Neuronal stem cell (in vitro differentiated cells): ENCODE measurements around the gene QSOX1.
A peak's percentile ranks its signal among the peaks of the same experiment; 100 is the strongest.

ENCODE experiments used
- DNase-seq: peaks from one replicate; pipeline ENCODE4 v3.0.0-alpha.2; 2013; ENCODE audit warnings: low spot score
- H2AFZ ChIP-seq: one replicate; pipeline ENCODE4 v1.6.1; 2013; ENCODE audit warnings: mild to moderate bottlenecking, low read length, inconsistent platforms
- H2AK5ac ChIP-seq: 2 replicates; pipeline ENCODE4 v1.6.1; 2013; ENCODE audit warnings: low read depth, mild to moderate bottlenecking, inconsistent platforms, low read length, moderate library complexity, mixed read lengths
- H2BK120ac ChIP-seq: 2 replicates; pipeline ENCODE4 v1.6.1; 2013; ENCODE audit warnings: low read depth, mild to moderate bottlenecking, inconsistent platforms, low read length, moderate library complexity, mixed read lengths
- H2BK12ac ChIP-seq: one replicate; pipeline ENCODE4 v1.6.1; 2013; ENCODE audit warnings: low read length, inconsistent platforms
- H2BK15ac ChIP-seq: 2 replicates; pipeline ENCODE4 v1.6.1; 2013; ENCODE audit warnings: mild to moderate bottlenecking, low read length, inconsistent platforms, mixed read lengths
- H2BK5ac ChIP-seq: one replicate; pipeline ENCODE4 v1.6.1; 2013; ENCODE audit warnings: inconsistent platforms, mild to moderate bottlenecking, low read length, moderate library complexity
- H3K14ac ChIP-seq: one replicate; pipeline ENCODE4 v1.6.1; 2013; ENCODE audit warnings: low read length, inconsistent platforms
- H3K18ac ChIP-seq: 2 replicates; pipeline ENCODE4 v1.6.1; 2013; ENCODE audit warnings: low read length, inconsistent platforms
- H3K23ac ChIP-seq: 2 replicates; pipeline ENCODE4 v1.6.1; 2013; ENCODE audit warnings: low read depth, mild to moderate bottlenecking, mixed read lengths, low read length, inconsistent platforms; ENCODE audit not compliant: poor library complexity
- H3K27ac ChIP-seq: replicated peaks from 3 replicates; pipeline ENCODE4 v1.5.1; 2013; ENCODE audit warnings: low read length, inconsistent platforms
- H3K27me3 ChIP-seq, 3 experiments: 2 replicates each; pipeline ENCODE4 v1.6.1; 2013; ENCODE audit warnings: low read length in 3 of 3, mild to moderate bottlenecking in 2 of 3, inconsistent platforms in 1 of 3, low read depth in 1 of 3, mixed read lengths in 1 of 3, moderate library complexity in 1 of 3; ENCODE audit not compliant: control insufficient read depth in 3 of 3, insufficient read depth in 3 of 3
- H3K36me3 ChIP-seq, 2 donors: replicated peaks in 1 of 2; 2 replicates each; pipeline ENCODE4 v1.6.1; 2013; ENCODE audit warnings: low read length in 2 of 2; ENCODE audit not compliant: control insufficient read depth in 2 of 2, insufficient read depth in 2 of 2
- H3K4ac ChIP-seq: 2 replicates; pipeline ENCODE4 v1.6.1; 2013; ENCODE audit warnings: inconsistent platforms, mild to moderate bottlenecking, low read length, moderate library complexity
- H3K4me1 ChIP-seq, 2 donors: 1 replicate in 1 of 2; 2 replicates in 1 of 2; pipeline ENCODE4 v1.6.1; 2013; ENCODE audit warnings: low read length in 2 of 2, low read depth in 1 of 2; ENCODE audit not compliant: control insufficient read depth in 2 of 2, insufficient read depth in 1 of 2
- H3K4me2 ChIP-seq: one replicate; pipeline ENCODE4 v1.6.1; 2013; ENCODE audit warnings: mild to moderate bottlenecking, low read length, inconsistent platforms; ENCODE audit not compliant: insufficient read depth, poor library complexity, severe bottlenecking
- H3K4me3 ChIP-seq, 2 donors: 2 replicates each; pipeline ENCODE4 v1.5.1; 2013; ENCODE audit warnings: low read length in 2 of 2, mild to moderate bottlenecking in 2 of 2, inconsistent platforms in 1 of 2, moderate library complexity in 1 of 2
- H3K79me1 ChIP-seq: one replicate; pipeline ENCODE4 v1.6.1; 2013; ENCODE audit warnings: low read depth, mild to moderate bottlenecking, inconsistent platforms, low read length, moderate library complexity
- H3K9ac ChIP-seq: one replicate; pipeline ENCODE4 v1.6.1; 2013; ENCODE audit warnings: mild to moderate bottlenecking, low read depth, low read length, inconsistent platforms; ENCODE audit not compliant: poor library complexity
- H3K9me3 ChIP-seq, 2 donors: replicated peaks in 1 of 2; 2 replicates each; pipeline versions ENCODE3 to v1.6.1; 2013; ENCODE audit warnings: low read length in 2 of 2, mild to moderate bottlenecking in 2 of 2, inconsistent platforms in 1 of 2, low read depth in 1 of 2, mixed read lengths in 1 of 2, moderate library complexity in 1 of 2; ENCODE audit not compliant: control insufficient read depth in 2 of 2, insufficient read depth in 1 of 2
- H4K8ac ChIP-seq: one replicate; pipeline ENCODE4 v1.6.1; 2013; ENCODE audit warnings: low read depth, mild to moderate bottlenecking, inconsistent platforms, low read length, moderate library complexity
- H4K91ac ChIP-seq: one replicate; pipeline ENCODE4 v1.6.1; 2013; ENCODE audit warnings: low read length, low read depth, mild to moderate bottlenecking, inconsistent platforms; ENCODE audit not compliant: poor library complexity
- WGBS, 2 donors: extraction: QIAGEN DNeasy Blood & Tissue Kit; methylation state at CpG; one replicate each; pipeline ENCODE4 v1.1.7; 2013; ENCODE audit warnings: missing lambda C conversion rate in 2 of 2, mixed read lengths in 1 of 2; ENCODE audit not compliant: insufficient read length in 2 of 2, insufficient replicate concordance in 1 of 2; ENCODE audit errors: extremely low coverage in 2 of 2; 5-methylcytosine and 5-hydroxymethylcytosine counted together

QSOX1 gene

GRCh38 chr1:180160357-180160756 is 5.7 kb downstream of the QSOX1 start:
- Histone ChIP-seq H3K79me1 (peaks cover 6% of the 10 kb centered on the region), H3K4me2 (no peak overlapping the region), H2BK5ac (no peak overlapping the region), H3K36me3 (peaks cover 0 to 3% of the 10 kb centered on the region in 2 donors), H3K18ac (no peak overlapping the region), H2AFZ (no peak overlapping the region), H3K27ac (no peak overlapping the region), H4K8ac (no peak overlapping the region), H3K9ac (no peak overlapping the region), H2BK15ac (no peak overlapping the region), H2BK120ac (no peak overlapping the region), H3K4me1 (peaks cover 0 to 3% of the 10 kb centered on the region in 2 donors), H2AK5ac (no peak overlapping the region), H3K14ac (no peak overlapping the region), H3K4ac (no peak overlapping the region), H4K91ac (no peak overlapping the region), H3K27me3 (no peaks in the 10 kb centered on the region), H3K4me3 (no peak overlapping the region), H3K9me3 (no peaks in the 10 kb centered on the region), H2BK12ac (no peak overlapping the region), H3K23ac (no peak overlapping the region)
- no peak for DNase-seq
- no CpG with 5 or more reads among the region's 1 CpG for WGBS, 2 donors

- Histone ChIP-seq H3K4me1 (peaks cover 0 to 9% of the 10 kb centered on the region in 2 donors), H2BK15ac (no peak overlapping the region), H3K9ac (no peak overlapping the region)
Observed at GRCh38 chr1:180163041-180163440, 8.4 kb downstream of the QSOX1 start.

GRCh38 chr1:180165096-180165495 is 10.4 kb downstream of the QSOX1 start:
- H3K9ac ChIP-seq, result no peak overlapping the region
- no peak overlapping the region for H2BK5ac ChIP-seq
- H2AK5ac ChIP-seq, result peak overlapping the region; percentile 76
- no CpG with 5 or more reads among the region's 2 CpGs for WGBS, 2 donors
- no peaks in the 10 kb centered on the region for H3K9me3 ChIP-seq
- no peak overlapping the region for H3K14ac ChIP-seq
- DNase-seq, result no peak
- H3K36me3 ChIP-seq, result peaks cover 4 to 5% of the 10 kb centered on the region in 2 donors
- H3K18ac ChIP-seq, result peak overlapping the region; percentile 24
- no peak overlapping the region for H3K4me3 ChIP-seq
- H3K4me2 ChIP-seq, result no peak overlapping the region
- no peaks in the 10 kb centered on the region for H3K79me1 ChIP-seq
- H3K4ac ChIP-seq, result no peak overlapping the region
- H3K23ac ChIP-seq, result no peak overlapping the region
- no peak overlapping the region for H2BK15ac ChIP-seq
- no peak overlapping the region for H3K27ac ChIP-seq
- no peak overlapping the region for H2BK12ac ChIP-seq
- H3K4me1 ChIP-seq, result peaks cover 0 to 9% of the 10 kb centered on the region in 2 donors
- no peak overlapping the region for H4K8ac ChIP-seq
- H2AFZ ChIP-seq, result no peak overlapping the region
- no peak overlapping the region for H4K91ac ChIP-seq
- no peaks in the 10 kb centered on the region for H3K27me3 ChIP-seq
- no peak overlapping the region for H2BK120ac ChIP-seq

More at GRCh38 chr1:180163041-180163440, 8.4 kb downstream of the QSOX1 start:
- Histone ChIP-seq H3K9me3 (no peaks in the 10 kb centered on the region), H3K27ac (no peak overlapping the region), H3K4me3 (no peak overlapping the region), H2AK5ac (no peak overlapping the region), H2BK12ac (no peak overlapping the region), H3K27me3 (no peaks in the 10 kb centered on the region), H3K79me1 (peaks cover 4% of the 10 kb centered on the region), H3K4ac (no peak overlapping the region), H4K8ac (no peak overlapping the region), H2BK5ac (no peak overlapping the region), H3K18ac (no peak overlapping the region), H2AFZ (no peak overlapping the region), H3K4me2 (no peak overlapping the region), H4K91ac (no peak overlapping the region), H3K14ac (no peak overlapping the region), H3K23ac (no peak overlapping the region), H2BK120ac (no peak overlapping the region), H3K36me3 (peaks cover 0 to 3% of the 10 kb centered on the region in 2 donors)
- no peak for DNase-seq
- 100% methylated on average over 1 of the region's 2 CpGs; no CpG with 5 or more reads in 1 of the 2 donors for whole genome bisulfite sequencing, 2 donors

- no peak overlapping the region for H2AFZ ChIP-seq
- H3K4ac ChIP-seq, result no peak overlapping the region
- H3K4me1 ChIP-seq, result peaks cover 0 to 9% of the 10 kb centered on the region in 2 donors
- no peak overlapping the region for H3K9ac ChIP-seq
- no peak overlapping the region for H2BK120ac ChIP-seq
- H3K79me1 ChIP-seq, result no peaks in the 10 kb centered on the region
- H3K18ac ChIP-seq, result peak overlapping the region; percentile 35
- H3K36me3 ChIP-seq, result peaks cover 4 to 5% of the 10 kb centered on the region in 2 donors
- no peaks in the 10 kb centered on the region for H3K27me3 ChIP-seq
- no peak overlapping the region for H3K4me3 ChIP-seq
- H3K27ac ChIP-seq, result no peak overlapping the region
- no peak overlapping the region for H2BK15ac ChIP-seq
- no peak overlapping the region for H3K4me2 ChIP-seq
- no peak overlapping the region for H4K8ac ChIP-seq
- H2AK5ac ChIP-seq, result peak overlapping the region; percentile 76
- no peak overlapping the region for H3K14ac ChIP-seq
- H2BK12ac ChIP-seq, result no peak overlapping the region
- WGBS, 2 donors, result no CpG with 5 or more reads among the region's 12 CpGs
- no peaks in the 10 kb centered on the region for H3K9me3 ChIP-seq
- H3K23ac ChIP-seq, result no peak overlapping the region
- no peak overlapping the region for H4K91ac ChIP-seq
- DNase-seq, result no peak
- no peak overlapping the region for H2BK5ac ChIP-seq
Observed at GRCh38 chr1:180165509-180166435, 11.1 kb downstream of the QSOX1 start.
